GM10266 (cell line): ENCODE results near the gene MYOM3.
"Not testable (repeated sequence)": the region's sequence is repeated elsewhere in the genome, so short reads cannot be mapped to it uniquely, and the experiment has no call there.

Source experiments
- DNase-seq: peaks from one replicate; pipeline ENCODE4 v3.0.0; 2012; ENCODE audit errors: extremely low spot score
- TF ChIP-seq, protein P1 (sequence below): IDR thresholded peaks from 2 replicates; pipeline ENCODE4 v1.5.1; 2012; ENCODE audit warnings: mild to moderate bottlenecking, low read depth; ENCODE audit not compliant: control insufficient read depth, insufficient read depth; ENCODE audit errors: missing control alignments

MYOM3 gene

DNA sequence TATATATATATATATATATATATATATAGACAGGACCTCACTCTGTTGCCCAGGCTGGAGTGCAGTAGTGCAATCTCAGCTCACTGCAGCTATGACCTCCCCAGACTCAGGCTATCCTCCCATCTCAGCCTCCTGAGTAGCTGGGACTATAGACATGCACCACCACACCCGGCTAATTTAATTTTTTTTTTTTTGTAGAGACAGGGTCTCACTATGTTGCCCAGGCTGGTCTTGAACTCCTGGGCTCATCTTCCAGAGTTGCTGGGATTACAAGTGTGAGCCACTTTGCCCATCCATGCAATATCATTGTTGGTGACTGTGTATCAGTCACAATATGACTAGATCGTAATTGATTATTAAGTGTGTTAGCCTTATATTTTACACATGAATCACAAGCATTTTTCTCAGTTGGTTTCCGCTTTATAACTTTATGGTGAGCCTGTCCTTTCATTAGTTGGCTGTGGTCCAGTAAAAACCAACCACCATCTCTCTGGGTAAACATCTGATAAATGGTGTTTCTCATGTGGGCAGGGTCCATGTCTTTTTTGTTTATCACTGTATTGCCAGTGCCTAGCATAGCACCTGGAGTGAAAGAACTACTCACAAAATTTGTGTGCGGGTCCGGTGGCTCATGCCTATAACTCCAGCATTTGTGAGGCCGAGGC is 63.6 kb downstream of the MYOM3 start:
- DNase-seq, result no peak
- TF ChIP-seq, protein P1, sequence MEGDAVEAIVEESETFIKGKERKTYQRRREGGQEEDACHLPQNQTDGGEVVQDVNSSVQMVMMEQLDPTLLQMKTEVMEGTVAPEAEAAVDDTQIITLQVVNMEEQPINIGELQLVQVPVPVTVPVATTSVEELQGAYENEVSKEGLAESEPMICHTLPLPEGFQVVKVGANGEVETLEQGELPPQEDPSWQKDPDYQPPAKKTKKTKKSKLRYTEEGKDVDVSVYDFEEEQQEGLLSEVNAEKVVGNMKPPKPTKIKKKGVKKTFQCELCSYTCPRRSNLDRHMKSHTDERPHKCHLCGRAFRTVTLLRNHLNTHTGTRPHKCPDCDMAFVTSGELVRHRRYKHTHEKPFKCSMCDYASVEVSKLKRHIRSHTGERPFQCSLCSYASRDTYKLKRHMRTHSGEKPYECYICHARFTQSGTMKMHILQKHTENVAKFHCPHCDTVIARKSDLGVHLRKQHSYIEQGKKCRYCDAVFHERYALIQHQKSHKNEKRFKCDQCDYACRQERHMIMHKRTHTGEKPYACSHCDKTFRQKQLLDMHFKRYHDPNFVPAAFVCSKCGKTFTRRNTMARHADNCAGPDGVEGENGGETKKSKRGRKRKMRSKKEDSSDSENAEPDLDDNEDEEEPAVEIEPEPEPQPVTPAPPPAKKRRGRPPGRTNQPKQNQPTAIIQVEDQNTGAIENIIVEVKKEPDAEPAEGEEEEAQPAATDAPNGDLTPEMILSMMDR, result no peak

DNA sequence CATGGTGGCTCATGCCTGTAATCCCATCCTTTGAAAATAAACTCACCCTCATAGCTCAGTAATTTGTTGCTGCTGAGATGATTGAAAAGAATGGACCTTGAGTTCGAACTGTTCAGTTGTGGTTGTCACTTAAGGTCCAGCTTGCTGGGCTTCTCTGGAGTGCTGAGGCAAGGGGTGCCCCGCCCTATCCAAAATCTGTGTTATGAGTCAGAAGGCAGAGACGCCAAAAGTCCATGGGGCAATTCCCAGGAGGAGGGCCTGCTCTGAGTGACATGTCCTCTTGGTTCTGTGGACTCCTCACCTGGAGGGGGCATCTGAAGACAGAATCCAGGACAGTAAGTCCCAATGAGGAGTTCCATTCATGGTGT is 64.8 kb downstream of the MYOM3 start:
- TF ChIP-seq, protein P1, result no peak
- no peak for DNase-seq

DNA sequence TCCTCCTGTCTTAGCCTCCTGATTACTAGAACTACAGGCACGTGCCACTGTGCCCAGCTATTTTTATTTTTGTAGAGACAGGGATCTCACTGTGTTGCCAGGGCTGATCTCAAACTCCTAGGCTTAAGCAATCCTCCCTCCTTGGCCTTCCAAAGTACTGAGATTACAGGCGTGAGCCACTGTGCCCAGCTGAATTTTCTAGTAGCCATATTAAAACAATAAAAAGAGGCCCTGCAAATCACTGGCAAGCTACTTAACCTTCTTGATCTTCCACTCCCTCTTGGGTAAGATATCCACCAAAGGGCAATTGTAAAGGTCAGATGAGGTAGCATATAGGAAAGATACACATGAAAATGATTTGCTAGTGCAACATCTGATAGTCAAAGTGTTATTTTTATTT is 66.2 kb downstream of the MYOM3 start:
- no peak for DNase-seq
- TF ChIP-seq, protein P1, result no peak

DNA sequence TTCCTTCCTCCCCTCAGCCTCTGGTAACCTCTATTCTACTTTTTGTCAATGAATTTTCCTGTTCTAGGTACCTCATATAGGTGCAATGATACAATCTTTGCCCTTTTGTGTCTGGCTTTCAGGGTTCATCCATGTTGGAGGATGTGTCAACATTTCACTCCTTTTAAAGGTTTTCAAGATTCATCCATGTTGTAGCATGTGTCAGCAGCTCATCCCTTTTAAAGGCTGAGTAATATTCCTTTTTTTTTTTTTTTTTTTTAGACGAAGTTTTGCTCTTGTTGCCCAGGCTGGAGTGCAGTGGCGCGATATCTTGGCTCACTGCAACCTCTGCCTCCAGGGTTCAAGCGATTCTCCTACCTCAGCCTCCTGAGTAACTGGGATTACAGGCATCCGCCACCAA is 67.3 kb downstream of the MYOM3 start:
- not testable (repeated sequence) for DNase-seq

DNA sequence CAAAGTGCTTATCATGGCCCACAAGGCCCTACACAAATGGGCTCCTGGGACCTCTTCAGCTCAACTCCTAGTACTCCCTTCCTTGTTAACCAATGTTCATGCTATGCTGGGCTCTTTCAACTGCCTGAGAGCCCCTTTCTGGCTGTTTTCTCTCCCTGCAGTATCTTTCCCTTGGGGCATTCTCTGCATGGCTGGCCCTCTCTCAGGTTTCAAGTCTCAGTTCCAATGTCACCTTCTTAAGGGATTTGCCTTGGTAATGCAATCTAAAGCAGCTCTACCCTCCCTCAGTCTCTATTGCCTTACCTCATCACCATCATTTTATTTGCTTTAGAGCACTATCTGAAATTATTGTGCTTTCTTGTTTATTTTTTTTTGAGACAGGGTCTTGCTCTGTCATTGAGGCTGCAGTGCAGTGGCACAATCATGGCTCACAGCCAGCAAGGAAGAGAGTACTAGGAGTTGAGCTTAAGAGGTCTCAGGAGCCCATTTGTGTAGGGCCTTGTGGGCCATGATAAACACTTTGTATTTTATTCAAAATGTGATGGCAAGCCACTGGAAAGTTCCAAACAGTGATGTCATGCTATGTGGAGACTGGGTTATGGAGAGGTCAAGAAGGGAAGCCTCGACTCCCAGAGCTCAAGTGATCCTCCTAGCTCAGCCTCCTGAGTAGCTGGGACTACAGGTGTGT is 68.4 kb downstream of the MYOM3 start:
- DNase-seq, result no peak
- TF ChIP-seq, protein P1, result no peak

DNA sequence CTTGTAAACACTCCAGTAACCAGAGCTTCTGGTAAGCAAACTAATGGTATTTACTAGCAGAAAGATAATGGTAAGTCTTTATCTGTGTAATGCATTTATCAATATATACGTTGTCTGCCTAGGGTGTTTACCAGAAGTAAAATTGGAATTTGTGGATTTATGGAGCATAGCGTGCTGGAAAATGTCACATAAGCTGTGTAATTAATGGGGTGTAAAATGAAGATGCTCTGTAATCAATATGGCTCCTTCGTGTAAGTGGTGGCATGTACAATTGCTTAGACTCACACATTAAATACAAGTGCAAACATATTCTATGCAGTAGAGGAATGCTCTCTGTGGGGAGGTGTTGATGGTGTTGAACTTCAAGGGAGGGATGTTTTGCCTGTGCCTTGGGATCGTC is 69.6 kb downstream of the MYOM3 start:
- DNase-seq, result no peak
- TF ChIP-seq, protein P1, result no peak

DNA sequence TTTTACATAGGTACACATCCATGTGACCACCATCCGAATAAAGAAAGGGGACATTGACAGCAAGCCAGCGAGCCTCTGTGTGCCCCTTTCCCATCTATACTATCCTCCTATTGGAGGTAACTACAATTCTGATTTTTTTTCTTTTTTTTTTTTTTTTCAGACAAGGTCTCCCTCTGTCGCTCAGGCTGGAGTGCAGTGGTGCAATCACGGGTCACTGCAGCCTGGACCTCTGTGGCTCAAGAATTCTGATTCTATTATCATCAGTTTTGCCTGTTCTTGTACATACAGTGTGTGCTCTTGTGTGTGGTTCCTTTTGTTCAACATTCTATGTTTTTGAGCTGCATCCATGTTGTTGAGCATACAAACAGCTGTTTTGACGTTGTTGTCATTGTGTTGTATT is 75.8 kb downstream of the MYOM3 start:
- TF ChIP-seq, protein P1, result no peak
- no peak for DNase-seq
